Large intestine (tissue), 3 donors: ENCODE data around the gene NSFL1C. TPM values are rescaled to one million over a fixed set of nuclear protein-coding genes. Genes with fewer than 3 reads are reported as not detected.
A peak's percentile ranks its signal among the peaks of the same experiment; 100 is the strongest.

ENCODE experiments used
- DNase-seq, 2 donors: peaks; one replicate each; pipeline versions ENCODE4 v3.0.0 to v3.0.0-alpha.2; 2013
- H3K27ac ChIP-seq: one replicate; pipeline ENCODE4 v1.5.1; 2013; ENCODE audit warnings: low read length
- H3K27me3 ChIP-seq: 2 replicates; pipeline ENCODE4 v1.6.1; 2013; ENCODE audit warnings: low read length; ENCODE audit not compliant: control insufficient read depth, insufficient read depth
- H3K36me3 ChIP-seq: 2 replicates; pipeline ENCODE4 v1.6.1; 2013; ENCODE audit warnings: low read length; ENCODE audit not compliant: control insufficient read depth, insufficient read depth
- H3K4me1 ChIP-seq: one replicate; pipeline ENCODE4 v1.6.1; 2013; ENCODE audit warnings: low read length; ENCODE audit not compliant: control insufficient read depth, insufficient read depth
- H3K4me3 ChIP-seq: one replicate; pipeline ENCODE4 v1.5.1; 2013; ENCODE audit warnings: low read length
- H3K9me3 ChIP-seq: one replicate; pipeline ENCODE4 v1.6.1; 2013; ENCODE audit warnings: mild to moderate bottlenecking, low read depth, low read length, moderate library complexity; ENCODE audit not compliant: control insufficient read depth
- WGBS: methylation state at CpG from one replicate; pipeline ENCODE4 v1.1.5; 2013; ENCODE audit warnings: low lambda C conversion rate; ENCODE audit not compliant: insufficient coverage; 5-methylcytosine and 5-hydroxymethylcytosine counted together
- polyA plus RNA-seq: library from polyadenylated mRNA; unstranded; fragments of 120-200 nt; gene quantifications from one replicate; pipeline ENCODE4 v1.2.1, GENCODE V29; 2013

The NSFL1C gene
- polyA plus RNA-seq, 1 donor, result 73.3 TPM

DNA sequence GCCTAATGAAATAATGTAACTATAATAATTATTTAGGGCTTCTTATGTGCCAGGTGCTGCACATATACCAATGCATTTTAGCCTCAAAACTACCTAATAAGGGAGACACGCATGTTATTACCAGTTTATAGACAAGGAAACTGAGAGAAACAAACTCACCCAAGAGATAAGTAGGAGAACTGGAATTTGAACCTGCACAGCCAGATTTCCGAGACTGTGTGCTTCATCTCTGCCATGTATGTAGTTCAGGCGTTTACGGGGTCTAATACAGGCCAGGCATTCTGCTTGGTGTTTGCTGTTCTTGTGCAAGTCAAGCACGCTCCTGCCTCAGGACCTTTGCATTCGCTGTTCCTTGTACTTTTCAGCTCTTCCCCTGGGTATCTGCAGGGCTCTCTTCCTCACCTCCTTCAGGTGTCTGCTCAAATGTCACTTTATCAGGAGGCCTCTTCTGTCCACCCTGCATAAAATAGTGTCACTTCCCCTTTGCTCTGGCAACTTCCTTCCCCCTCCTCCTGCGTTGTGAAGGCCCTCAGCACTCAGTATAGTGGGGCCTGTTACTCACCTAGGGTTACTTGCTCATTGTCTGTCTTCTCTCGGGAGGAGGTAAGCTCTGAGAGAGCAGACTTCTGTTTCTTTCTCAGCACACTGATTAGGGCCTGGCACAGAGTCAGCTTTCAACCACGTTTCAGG lies 6.1 kb upstream of the NSFL1C start:
- Histone ChIP-seq H3K9me3 (no peaks in the 10 kb centered on the region), H3K27ac (peak overlapping the region; percentile 48), H3K36me3 (no peaks in the 10 kb centered on the region), H3K4me3 (no peak overlapping the region), H3K4me1 (peaks cover 50% of the 10 kb centered on the region), H3K27me3 (no peaks in the 10 kb centered on the region)
- peak in 1 of 2 donors; percentile 57 for DNase-seq
- 87% methylated on average over 3 of the region's 9 CpGs for WGBS

DNA sequence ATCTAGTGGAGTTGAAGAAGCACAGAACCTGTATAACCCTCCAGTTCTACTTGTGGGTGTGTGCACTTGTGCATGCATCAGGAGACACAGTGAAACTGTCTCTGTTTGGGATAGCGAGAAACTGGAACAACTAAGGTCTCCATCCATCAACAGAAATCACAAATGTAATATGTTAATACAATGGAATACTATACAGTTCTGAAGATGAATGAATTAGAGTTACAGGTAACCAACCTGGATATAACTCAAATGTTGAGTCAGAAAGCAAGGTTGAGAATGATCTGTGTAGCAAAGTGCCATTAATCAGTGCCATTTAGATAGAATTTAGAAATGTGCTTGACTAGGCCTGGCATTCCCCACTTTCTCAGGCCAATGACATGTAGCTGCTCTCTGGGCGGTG lies 4.6 kb upstream of the NSFL1C start:
- no CpG with 5 or more reads among the region's 2 CpGs for WGBS
- H3K4me1 ChIP-seq, result peaks cover 56% of the 10 kb centered on the region
- no peaks in the 10 kb centered on the region for H3K27me3 ChIP-seq
- H3K36me3 ChIP-seq, result no peaks in the 10 kb centered on the region
- H3K4me3 ChIP-seq, result no peak overlapping the region
- peak overlapping the region; percentile 27 for H3K27ac ChIP-seq
- DNase-seq, result no peak
- no peaks in the 10 kb centered on the region for H3K9me3 ChIP-seq

DNA sequence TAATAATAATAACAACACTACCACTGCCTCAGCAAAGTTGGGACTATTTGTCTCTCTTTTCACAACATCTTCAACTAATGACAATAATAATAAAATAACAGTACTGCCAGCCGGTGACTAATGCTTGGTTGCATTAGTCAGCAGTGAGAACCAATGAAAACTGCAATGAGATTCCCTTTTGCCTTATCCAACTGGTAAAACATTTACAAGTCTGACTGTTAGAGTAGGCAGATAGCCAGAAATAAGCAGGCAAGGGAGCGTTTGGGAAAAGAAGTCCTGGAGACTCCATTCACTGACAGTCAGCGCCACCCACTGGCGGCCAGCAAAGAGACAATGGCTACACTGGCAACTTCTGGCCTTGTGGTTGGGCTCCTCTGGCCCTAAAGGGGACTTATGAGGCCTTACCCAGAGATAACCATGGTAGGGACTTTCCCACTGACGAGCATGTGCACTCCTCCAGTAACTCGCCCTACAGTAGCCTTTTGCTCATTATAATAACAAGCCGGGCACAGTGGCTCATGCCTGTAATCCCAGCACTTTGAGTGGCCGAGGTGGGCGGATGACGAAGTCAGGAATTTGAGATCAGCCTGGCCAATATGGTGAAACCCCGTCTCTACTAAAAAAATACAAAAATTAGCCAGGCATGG lies 3.4 kb upstream of the NSFL1C start:
- H3K4me1 ChIP-seq, result peaks cover 56% of the 10 kb centered on the region
- peak; percentile 91 to 97 for DNase-seq
- H3K27ac ChIP-seq, result peak overlapping the region; percentile 9
- no peaks in the 10 kb centered on the region for H3K9me3 ChIP-seq
- no peak overlapping the region for H3K4me3 ChIP-seq
- no CpG with 5 or more reads among the region's 11 CpGs for WGBS
- H3K27me3 ChIP-seq, result no peaks in the 10 kb centered on the region
- no peaks in the 10 kb centered on the region for H3K36me3 ChIP-seq

- no peak for DNase-seq
- H3K27me3 ChIP-seq, result no peaks in the 10 kb centered on the region
- 44% methylated on average over 2 of the region's 9 CpGs for WGBS
- H3K4me1 ChIP-seq, result peaks cover 56% of the 10 kb centered on the region
- peaks cover under 1% of the 10 kb centered on the region for H3K36me3 ChIP-seq
- H3K9me3 ChIP-seq, result no peaks in the 10 kb centered on the region
- H3K4me3 ChIP-seq, result no peak overlapping the region
- peak overlapping the region; percentile 48 for H3K27ac ChIP-seq
Observed at GRCh38 chr20:1469306-1469905, 2.8 kb upstream of the NSFL1C start.

DNA sequence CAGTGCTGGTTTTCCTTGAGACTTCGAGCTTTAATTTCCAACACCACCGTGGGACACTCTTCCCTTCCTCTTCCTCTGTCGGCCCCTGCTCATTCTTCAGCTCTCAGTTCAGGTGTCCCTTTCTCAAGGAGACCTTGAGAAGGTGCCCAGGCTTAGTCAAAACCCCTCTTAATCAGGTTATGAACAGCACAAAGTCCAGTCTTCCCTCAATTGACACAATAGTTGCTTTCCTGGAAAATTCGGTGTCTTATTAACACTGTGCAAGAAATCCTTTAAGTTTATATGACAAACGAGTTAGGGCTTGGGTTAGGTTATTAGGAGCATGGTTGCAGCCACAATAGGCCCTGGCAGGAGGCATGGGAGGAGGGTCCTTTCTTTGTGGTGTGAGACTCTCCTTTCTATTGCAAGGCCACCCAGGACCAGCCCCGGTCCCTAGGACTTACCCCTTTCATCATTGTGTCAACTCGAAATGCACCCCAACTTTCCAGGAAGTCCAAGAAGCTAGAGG lies 1.5 kb upstream of the NSFL1C start:
- H3K27ac ChIP-seq, result peak overlapping the region; percentile 83
- H3K4me3 ChIP-seq, result no peak overlapping the region
- H3K27me3 ChIP-seq, result no peaks in the 10 kb centered on the region
- peaks cover 48% of the 10 kb centered on the region for H3K4me1 ChIP-seq
- no peak for DNase-seq
- H3K9me3 ChIP-seq, result no peaks in the 10 kb centered on the region
- peaks cover 10% of the 10 kb centered on the region for H3K36me3 ChIP-seq
- WGBS, result 35% methylated on average over 2 of the region's 7 CpGs

- Histone ChIP-seq H3K27ac (peak overlapping the region; percentile 83), H3K9me3 (no peaks in the 10 kb centered on the region), H3K4me1 (peaks cover 41% of the 10 kb centered on the region), H3K36me3 (peaks cover 16% of the 10 kb centered on the region), H3K4me3 (peak overlapping the region; percentile 35), H3K27me3 (no peaks in the 10 kb centered on the region)
- 28% methylated on average over 6 of the region's 22 CpGs for WGBS
- DNase-seq, result peak; percentile 72 to 87
Observed at GRCh38 chr20:1467355-1468116, 887 bp upstream of the NSFL1C start.

DNA sequence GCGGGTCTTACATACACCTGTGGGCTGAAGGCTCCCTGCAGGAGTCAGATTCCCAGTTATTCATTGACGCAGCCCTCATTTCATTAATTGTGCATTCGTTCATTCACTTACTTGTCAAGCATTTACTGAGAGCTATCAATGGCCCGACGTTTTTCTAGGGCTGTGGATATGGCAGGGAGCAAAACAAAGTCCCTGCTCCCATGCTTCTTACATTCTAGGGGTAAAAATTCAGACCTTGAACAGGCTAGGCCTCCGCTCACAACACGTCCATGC lies 369 bp upstream of the NSFL1C start:
- Histone ChIP-seq H3K9me3 (no peaks in the 10 kb centered on the region), H3K4me3 (peak overlapping the region; percentile 35), H3K4me1 (peaks cover 36% of the 10 kb centered on the region), H3K27me3 (no peaks in the 10 kb centered on the region), H3K36me3 (peaks cover 19% of the 10 kb centered on the region), H3K27ac (peak overlapping the region; percentile 83)
- DNase-seq, result no peak
- no CpG with 5 or more reads among the region's 7 CpGs for WGBS

GRCh38 chr20:1465470-1466210 lies 1.0 kb downstream of the NSFL1C start:
- H3K36me3 ChIP-seq, result peaks cover 30% of the 10 kb centered on the region
- H3K9me3 ChIP-seq, result no peaks in the 10 kb centered on the region
- H3K27me3 ChIP-seq, result no peaks in the 10 kb centered on the region
- H3K27ac ChIP-seq, result peak overlapping the region; percentile 75
- H3K4me3 ChIP-seq, result peak overlapping the region; percentile 66
- no peak for DNase-seq
- WGBS, result 7% methylated on average over 3 of the region's 12 CpGs
- H3K4me1 ChIP-seq, result peaks cover 27% of the 10 kb centered on the region

- WGBS, result 100% methylated on average over 2 of the region's 9 CpGs
- Histone ChIP-seq H3K9me3 (no peaks in the 10 kb centered on the region), H3K27me3 (no peaks in the 10 kb centered on the region), H3K27ac (no peak overlapping the region), H3K36me3 (peaks cover 45% of the 10 kb centered on the region), H3K4me3 (no peak overlapping the region), H3K4me1 (peaks cover 20% of the 10 kb centered on the region)
- no peak for DNase-seq
Observed at GRCh38 chr20:1463971-1464570, 2.6 kb downstream of the NSFL1C start.
